ENCODE measurements around the gene HEATR5A.

The HEATR5A gene

GRCh38 chr14:31426663-31427062 is 6.3 kb upstream of the HEATR5A start:
- H3K27me3 ChIP-seq (ENCODE audit: control insufficient read depth in 2 of 2, insufficient read depth in 2 of 2, low read length in 2 of 2), result no peaks in the 10 kb centered on the region
- H3K4me1 ChIP-seq (ENCODE audit: control insufficient read depth in 2 of 2, insufficient read depth in 2 of 2, low read length in 2 of 2), result no peaks in the 10 kb centered on the region
- H3K9ac ChIP-seq (ENCODE audit: low read depth in 1 of 2, low read length in 2 of 2), result no peak overlapping the region
- H3K27ac ChIP-seq (ENCODE audit: low read depth in 2 of 2, low read length in 2 of 2), result no peak overlapping the region
- H3K36me3 ChIP-seq (ENCODE audit: control insufficient read depth in 2 of 2, insufficient read depth in 2 of 2, low read length in 2 of 2), result no peaks in the 10 kb centered on the region
- no peak overlapping the region for H3K4me3 ChIP-seq (ENCODE audit: low read length in 2 of 2)
- no peaks in the 10 kb centered on the region for H3K9me3 ChIP-seq (ENCODE audit: control insufficient read depth in 2 of 2, low read length in 2 of 2)

GRCh38 chr14:31425905-31426304 is 5.6 kb upstream of the HEATR5A start:
- H3K4me1 ChIP-seq (ENCODE audit: control insufficient read depth in 2 of 2, insufficient read depth in 2 of 2, low read length in 2 of 2), result peaks cover under 1 to 2% of the 10 kb centered on the region in 2 donors

GRCh38 chr14:31421200-31421599 is 850 bp upstream of the HEATR5A start:
- H3K4me3 ChIP-seq (ENCODE audit: low read length in 2 of 2), result peak overlapping the region in 1 of 2 donors; percentile 99
- H3K36me3 ChIP-seq (ENCODE audit: control insufficient read depth in 2 of 2, insufficient read depth in 2 of 2, low read length in 2 of 2), result peaks cover 0 to 3% of the 10 kb centered on the region in 2 donors
- no peak overlapping the region for H3K9ac ChIP-seq (ENCODE audit: low read depth in 1 of 2, low read length in 2 of 2)
- no peaks in the 10 kb centered on the region for H3K27me3 ChIP-seq (ENCODE audit: control insufficient read depth in 2 of 2, insufficient read depth in 2 of 2, low read length in 2 of 2)
- peaks cover 7 to 14% of the 10 kb centered on the region in 2 donors for H3K4me1 ChIP-seq (ENCODE audit: control insufficient read depth in 2 of 2, insufficient read depth in 2 of 2, low read length in 2 of 2)
- no peaks in the 10 kb centered on the region for H3K9me3 ChIP-seq (ENCODE audit: control insufficient read depth in 2 of 2, low read length in 2 of 2)
- peak overlapping the region in 1 of 2 donors; percentile 94 for H3K27ac ChIP-seq (ENCODE audit: low read depth in 2 of 2, low read length in 2 of 2)

More at GRCh38 chr14:31425905-31426304, 5.6 kb upstream of the HEATR5A start:
- Histone ChIP-seq H3K36me3 (ENCODE audit: control insufficient read depth in 2 of 2, insufficient read depth in 2 of 2, low read length in 2 of 2) (no peaks in the 10 kb centered on the region), H3K9me3 (ENCODE audit: control insufficient read depth in 2 of 2, low read length in 2 of 2) (no peaks in the 10 kb centered on the region), H3K4me3 (ENCODE audit: low read length in 2 of 2) (no peak overlapping the region), H3K27me3 (ENCODE audit: control insufficient read depth in 2 of 2, insufficient read depth in 2 of 2, low read length in 2 of 2) (no peaks in the 10 kb centered on the region), H3K27ac (ENCODE audit: low read depth in 2 of 2, low read length in 2 of 2) (no peak overlapping the region), H3K9ac (ENCODE audit: low read depth in 1 of 2, low read length in 2 of 2) (no peak overlapping the region)

GRCh38 chr14:31419967-31420318 is 407 bp downstream of the HEATR5A start:
- H3K4me1 ChIP-seq (ENCODE audit: control insufficient read depth in 2 of 2, insufficient read depth in 2 of 2, low read length in 2 of 2), result peaks cover 7 to 14% of the 10 kb centered on the region in 2 donors
- H3K27ac ChIP-seq (ENCODE audit: low read depth in 2 of 2, low read length in 2 of 2), result peak overlapping the region; percentile 91 to 94
- H3K4me3 ChIP-seq (ENCODE audit: low read length in 2 of 2), result peak overlapping the region; percentile 97 to 99
- H3K9me3 ChIP-seq (ENCODE audit: control insufficient read depth in 2 of 2, low read length in 2 of 2), result no peaks in the 10 kb centered on the region
- H3K36me3 ChIP-seq (ENCODE audit: control insufficient read depth in 2 of 2, insufficient read depth in 2 of 2, low read length in 2 of 2), result peaks cover 0 to 3% of the 10 kb centered on the region in 2 donors
- peak overlapping the region; percentile 96 to 97 for H3K9ac ChIP-seq (ENCODE audit: low read depth in 1 of 2, low read length in 2 of 2)
- H3K27me3 ChIP-seq (ENCODE audit: control insufficient read depth in 2 of 2, insufficient read depth in 2 of 2, low read length in 2 of 2), result no peaks in the 10 kb centered on the region

DNA sequence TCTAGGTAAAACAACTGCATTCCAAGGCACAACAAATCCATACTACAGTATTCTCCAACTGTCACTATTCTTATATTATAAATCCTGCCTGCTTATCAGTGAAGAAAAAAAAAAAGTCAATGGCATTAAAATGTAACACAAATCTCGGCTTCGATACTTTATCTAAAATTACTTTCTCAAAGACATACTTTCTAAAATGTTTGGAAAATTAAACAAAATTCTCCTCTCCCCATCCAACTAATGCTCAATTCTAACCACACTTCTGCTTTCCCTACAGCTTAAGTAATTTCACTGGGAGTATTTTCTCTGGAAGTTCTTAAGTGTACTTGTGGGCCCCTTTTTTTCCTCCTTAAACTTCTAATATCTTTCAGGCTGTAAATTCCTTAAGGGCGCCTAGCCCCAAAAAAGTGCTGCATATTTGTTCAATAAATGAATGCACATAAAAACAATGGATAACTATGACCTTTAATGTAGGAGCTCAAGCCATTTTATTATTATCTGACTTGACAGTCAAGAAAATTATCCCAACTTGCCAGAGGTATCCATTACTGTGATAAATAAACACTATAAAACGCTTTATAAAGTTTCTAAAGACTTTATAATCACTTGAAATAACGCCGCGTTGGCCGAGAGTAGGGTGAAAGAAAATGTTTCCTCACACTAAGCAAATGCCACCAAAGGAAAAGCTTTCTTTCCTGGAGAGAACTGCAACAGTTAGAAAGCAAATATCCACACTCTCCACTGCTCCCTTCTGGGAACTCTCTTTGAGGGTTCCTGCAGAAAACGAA is 977 bp downstream of the HEATR5A start:
- H3K9ac ChIP-seq (ENCODE audit: low read depth in 1 of 2, low read length in 2 of 2), result peak overlapping the region; percentile 96 to 97
- H3K4me3 ChIP-seq (ENCODE audit: low read length in 2 of 2), result peak overlapping the region; percentile 97 to 99
- H3K27ac ChIP-seq (ENCODE audit: low read depth in 2 of 2, low read length in 2 of 2), result peak overlapping the region; percentile 91 to 94
- peaks cover 7 to 14% of the 10 kb centered on the region in 2 donors for H3K4me1 ChIP-seq (ENCODE audit: control insufficient read depth in 2 of 2, insufficient read depth in 2 of 2, low read length in 2 of 2)
- no peaks in the 10 kb centered on the region for H3K27me3 ChIP-seq (ENCODE audit: control insufficient read depth in 2 of 2, insufficient read depth in 2 of 2, low read length in 2 of 2)
- H3K36me3 ChIP-seq (ENCODE audit: control insufficient read depth in 2 of 2, insufficient read depth in 2 of 2, low read length in 2 of 2), result peaks cover 0 to 3% of the 10 kb centered on the region in 2 donors
- no peaks in the 10 kb centered on the region for H3K9me3 ChIP-seq (ENCODE audit: control insufficient read depth in 2 of 2, low read length in 2 of 2)

DNA sequence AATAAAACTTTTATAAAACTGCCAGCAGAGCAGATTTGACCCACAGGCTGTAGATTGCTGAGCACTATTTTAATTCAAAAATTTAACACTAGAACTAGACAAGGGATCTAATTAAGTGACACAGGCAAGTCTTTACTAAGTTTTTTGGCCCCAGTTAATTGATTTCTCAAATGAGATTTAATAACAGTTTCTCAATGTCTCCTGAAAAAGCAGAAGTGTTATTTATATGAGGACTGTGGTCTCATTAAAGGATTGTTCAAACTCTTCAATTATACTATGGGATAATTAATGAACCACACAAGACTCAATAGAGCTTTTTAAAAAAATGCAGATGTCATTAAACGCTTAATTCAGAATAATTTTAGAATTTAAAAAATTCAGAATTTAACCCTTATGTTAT is 1.9 kb downstream of the HEATR5A start:
- Histone ChIP-seq H3K9me3 (ENCODE audit: control insufficient read depth in 2 of 2, low read length in 2 of 2) (no peaks in the 10 kb centered on the region), H3K9ac (ENCODE audit: low read depth in 1 of 2, low read length in 2 of 2) (no peak overlapping the region), H3K4me3 (ENCODE audit: low read length in 2 of 2) (no peak overlapping the region), H3K4me1 (ENCODE audit: control insufficient read depth in 2 of 2, insufficient read depth in 2 of 2, low read length in 2 of 2) (peaks cover 7 to 14% of the 10 kb centered on the region in 2 donors), H3K27ac (ENCODE audit: low read depth in 2 of 2, low read length in 2 of 2) (no peak overlapping the region), H3K27me3 (ENCODE audit: control insufficient read depth in 2 of 2, insufficient read depth in 2 of 2, low read length in 2 of 2) (no peaks in the 10 kb centered on the region), H3K36me3 (ENCODE audit: control insufficient read depth in 2 of 2, insufficient read depth in 2 of 2, low read length in 2 of 2) (peaks cover 0 to 3% of the 10 kb centered on the region in 2 donors)

DNA sequence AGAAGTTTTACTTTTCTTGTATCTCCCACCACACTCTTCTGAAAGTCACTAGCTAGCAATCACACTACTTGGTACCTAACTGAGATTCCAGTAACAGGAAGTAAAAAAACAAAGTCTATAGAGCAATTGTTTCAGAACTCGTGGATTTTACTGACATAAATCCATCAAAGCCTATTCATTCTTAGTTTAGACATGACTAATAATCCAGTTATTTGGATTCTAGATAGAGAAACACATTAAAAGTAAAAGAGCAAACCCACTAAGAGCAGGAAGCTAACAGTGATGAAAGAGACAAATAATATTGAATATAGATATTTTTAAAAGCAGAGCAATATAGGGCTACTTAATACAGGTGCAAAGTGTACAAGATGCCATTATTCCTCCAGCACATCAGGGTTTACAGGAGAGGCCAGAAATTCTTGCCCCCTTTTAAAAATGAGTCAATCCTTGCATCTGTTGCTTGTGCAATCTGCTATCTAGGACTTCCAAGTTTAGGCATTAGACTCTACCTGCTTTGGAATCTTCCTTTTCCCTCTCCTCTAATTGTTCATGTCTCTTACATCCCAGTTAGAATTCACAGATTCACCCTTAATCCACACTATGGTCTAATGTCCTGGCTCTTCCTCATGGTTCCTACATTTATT is 6.0 kb downstream of the HEATR5A start:
- H3K36me3 ChIP-seq (ENCODE audit: control insufficient read depth in 2 of 2, insufficient read depth in 2 of 2, low read length in 2 of 2), result no peaks in the 10 kb centered on the region
- no peaks in the 10 kb centered on the region for H3K27me3 ChIP-seq (ENCODE audit: control insufficient read depth in 2 of 2, insufficient read depth in 2 of 2, low read length in 2 of 2)
- H3K27ac ChIP-seq (ENCODE audit: low read depth in 2 of 2, low read length in 2 of 2), result no peak overlapping the region
- peaks cover 5 to 11% of the 10 kb centered on the region in 2 donors for H3K4me1 ChIP-seq (ENCODE audit: control insufficient read depth in 2 of 2, insufficient read depth in 2 of 2, low read length in 2 of 2)
- no peaks in the 10 kb centered on the region for H3K9me3 ChIP-seq (ENCODE audit: control insufficient read depth in 2 of 2, low read length in 2 of 2)
- no peak overlapping the region for H3K4me3 ChIP-seq (ENCODE audit: low read length in 2 of 2)
- no peak overlapping the region for H3K9ac ChIP-seq (ENCODE audit: low read depth in 1 of 2, low read length in 2 of 2)

GRCh38 chr14:31411218-31411727 is 9.1 kb downstream of the HEATR5A start:
- Histone ChIP-seq H3K27ac (ENCODE audit: low read depth in 2 of 2, low read length in 2 of 2) (no peak overlapping the region), H3K4me1 (ENCODE audit: control insufficient read depth in 2 of 2, insufficient read depth in 2 of 2, low read length in 2 of 2) (peaks cover 0 to 3% of the 10 kb centered on the region in 2 donors), H3K4me3 (ENCODE audit: low read length in 2 of 2) (no peak overlapping the region), H3K9me3 (ENCODE audit: control insufficient read depth in 2 of 2, low read length in 2 of 2) (no peaks in the 10 kb centered on the region), H3K36me3 (ENCODE audit: control insufficient read depth in 2 of 2, insufficient read depth in 2 of 2, low read length in 2 of 2) (no peaks in the 10 kb centered on the region), H3K9ac (ENCODE audit: low read depth in 1 of 2, low read length in 2 of 2) (no peak overlapping the region), H3K27me3 (ENCODE audit: control insufficient read depth in 2 of 2, insufficient read depth in 2 of 2, low read length in 2 of 2) (no peaks in the 10 kb centered on the region)

GRCh38 chr14:31410048-31410650 is 10.2 kb downstream of the HEATR5A start:
- no peaks in the 10 kb centered on the region for H3K9me3 ChIP-seq (ENCODE audit: control insufficient read depth in 2 of 2, low read length in 2 of 2)
- H3K9ac ChIP-seq (ENCODE audit: low read depth in 1 of 2, low read length in 2 of 2), result no peak overlapping the region
- no peaks in the 10 kb centered on the region for H3K27me3 ChIP-seq (ENCODE audit: control insufficient read depth in 2 of 2, insufficient read depth in 2 of 2, low read length in 2 of 2)
- H3K4me1 ChIP-seq (ENCODE audit: control insufficient read depth in 2 of 2, insufficient read depth in 2 of 2, low read length in 2 of 2), result peaks cover 0 to 3% of the 10 kb centered on the region in 2 donors
- no peaks in the 10 kb centered on the region for H3K36me3 ChIP-seq (ENCODE audit: control insufficient read depth in 2 of 2, insufficient read depth in 2 of 2, low read length in 2 of 2)
- no peak overlapping the region for H3K27ac ChIP-seq (ENCODE audit: low read depth in 2 of 2, low read length in 2 of 2)
- no peak overlapping the region for H3K4me3 ChIP-seq (ENCODE audit: low read length in 2 of 2)

DNA sequence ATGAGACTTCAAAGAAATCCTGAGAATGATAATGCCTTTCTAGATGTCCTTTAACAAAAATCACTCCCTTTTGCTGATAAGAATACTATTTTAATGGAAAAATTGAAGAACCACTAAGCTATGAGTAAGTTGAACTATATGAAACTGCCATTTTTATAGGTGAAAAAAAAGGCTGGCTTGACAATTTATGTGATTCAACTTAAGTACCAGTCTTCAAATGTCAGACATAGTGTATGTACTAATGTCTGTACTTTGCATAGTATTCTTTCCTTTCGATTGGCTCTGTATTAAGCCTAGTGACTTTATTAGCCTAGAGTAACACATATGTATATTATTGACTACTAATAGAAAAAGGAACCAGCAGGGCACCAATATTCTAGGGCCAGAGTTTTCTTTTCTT is 11.9 kb downstream of the HEATR5A start:
- Histone ChIP-seq H3K27ac (ENCODE audit: low read depth in 2 of 2, low read length in 2 of 2) (no peak overlapping the region), H3K9ac (ENCODE audit: low read depth in 1 of 2, low read length in 2 of 2) (no peak overlapping the region), H3K36me3 (ENCODE audit: control insufficient read depth in 2 of 2, insufficient read depth in 2 of 2, low read length in 2 of 2) (peaks cover 0 to 2% of the 10 kb centered on the region in 2 donors), H3K4me3 (ENCODE audit: low read length in 2 of 2) (no peak overlapping the region), H3K27me3 (ENCODE audit: control insufficient read depth in 2 of 2, insufficient read depth in 2 of 2, low read length in 2 of 2) (no peaks in the 10 kb centered on the region), H3K9me3 (ENCODE audit: control insufficient read depth in 2 of 2, low read length in 2 of 2) (no peaks in the 10 kb centered on the region), H3K4me1 (ENCODE audit: control insufficient read depth in 2 of 2, insufficient read depth in 2 of 2, low read length in 2 of 2) (peaks cover 0 to 3% of the 10 kb centered on the region in 2 donors)
